ENCODE measurements around the gene GALNT7.
"Not testable (repeated sequence)": the region's sequence is repeated elsewhere in the genome, so short reads cannot be mapped to it uniquely, and the experiment has no call there.

Gene GALNT7

GRCh38 chr4:173168396-173169177 lies at the start of gene GALNT7:
Gene GALNT7 (plus strand): TSS chr4:173168811. CDS start chr4:173168836, 25 bp downstream.
- no peak for FAIRE-seq

- not testable (repeated sequence) for FAIRE-seq
Measured at GRCh38 chr4:173118819-173119218, 49.8 kb upstream of the GALNT7 start.

GRCh38 chr4:173119818-173120217 lies 48.8 kb upstream of the GALNT7 start:
- no peak for FAIRE-seq

- no peak for FAIRE-seq
Measured at GRCh38 chr4:173121076-173121561, 47.5 kb upstream of the GALNT7 start.

- FAIRE-seq = no peak
Measured at GRCh38 chr4:173124209-173124865, 44.3 kb upstream of the GALNT7 start.

GRCh38 chr4:173125216-173125812 lies 43.3 kb upstream of the GALNT7 start:
- FAIRE-seq = no peak

- no peak for FAIRE-seq
Measured at GRCh38 chr4:173128199-173128890, 40.3 kb upstream of the GALNT7 start.

GRCh38 chr4:173130687-173131086 lies 37.9 kb upstream of the GALNT7 start:
- FAIRE-seq = no peak

- no peak for FAIRE-seq
Measured at GRCh38 chr4:173134426-173134825, 34.2 kb upstream of the GALNT7 start.

- no peak for FAIRE-seq
Measured at GRCh38 chr4:173135241-173135847, 33.3 kb upstream of the GALNT7 start.

- no peak for FAIRE-seq
Measured at GRCh38 chr4:173138624-173139023, 30.0 kb upstream of the GALNT7 start.

GRCh38 chr4:173139561-173139960 lies 29.1 kb upstream of the GALNT7 start:
- FAIRE-seq = no peak

- FAIRE-seq = no peak
Measured at GRCh38 chr4:173145131-173145530, 23.5 kb upstream of the GALNT7 start.

GRCh38 chr4:173146456-173146855 lies 22.2 kb upstream of the GALNT7 start:
- FAIRE-seq = no peak

GRCh38 chr4:173151496-173151895 lies 17.1 kb upstream of the GALNT7 start:
- no peak for FAIRE-seq

- no peak for FAIRE-seq
Measured at GRCh38 chr4:173152104-173152503, 16.5 kb upstream of the GALNT7 start.

GRCh38 chr4:173153445-173153844 lies 15.2 kb upstream of the GALNT7 start:
- FAIRE-seq = no peak

- no peak for FAIRE-seq
Measured at GRCh38 chr4:173159791-173160190, 8.8 kb upstream of the GALNT7 start.

- FAIRE-seq = no peak
Measured at GRCh38 chr4:173160871-173161270, 7.7 kb upstream of the GALNT7 start.

GRCh38 chr4:173161311-173161710 lies 7.3 kb upstream of the GALNT7 start:
- FAIRE-seq = no peak

GRCh38 chr4:173165706-173166105 lies 2.9 kb upstream of the GALNT7 start:
- no peak for FAIRE-seq

GRCh38 chr4:173166491-173166890 lies 2.1 kb upstream of the GALNT7 start:
- FAIRE-seq = no peak

Data from TTC549 (cell line).